Right lobe of liver (tissue), 6 donors: ENCODE measurements around the gene C1R. TPM values are rescaled to one million over a fixed set of nuclear protein-coding genes. Genes with fewer than 3 reads are reported as not detected.
"Not testable (repeated sequence)": the region's sequence is repeated elsewhere in the genome, so short reads cannot be mapped to it uniquely, and the experiment has no call there.

Experiments
- ATAC-seq, 4 donors: fragments of 200-7000 bp; cut with Tn5 transposase; one replicate each; pipeline ENCODE4 v1.9.1; 2020; ENCODE audit warnings: mild to moderate bottlenecking in 4 of 4, moderate library complexity in 4 of 4
- DNase-seq, 3 donors: peaks; one replicate each; pipeline ENCODE4 v3.0.0-alpha.2; 2020
- H3K27ac ChIP-seq, 3 donors: fragments of 200-600 bp; one replicate each; pipeline ENCODE4 v1.8.0; 2022
- H3K27me3 ChIP-seq, 2 donors: fragments of 200-600 bp; one replicate each; pipeline ENCODE4 v1.8.0; 2022
- H3K36me3 ChIP-seq, 4 donors: fragments of 200-600 bp; sonication (generic) in 1 of 4; one replicate each; pipeline versions ENCODE4 v1.5.1 to v1.8.0; 2017 to 2022; ENCODE audit warnings: control low read depth in 1 of 4
- H3K4me1 ChIP-seq, 4 donors: fragments of 200-600 bp; sonication (generic) in 1 of 4; one replicate each; pipeline versions ENCODE4 v1.5.1 to v1.8.0; 2017 to 2022; ENCODE audit warnings: control low read depth in 1 of 4
- H3K4me3 ChIP-seq, 3 donors: fragments of 200-600 bp; one replicate each; pipeline ENCODE4 v1.8.0; 2022
- H3K9me3 ChIP-seq, 4 donors: fragments of 200-600 bp; sonication (generic) in 1 of 4; one replicate each; pipeline versions ENCODE4 v1.5.1 to v1.8.0; 2017 to 2022; ENCODE audit warnings: control low read depth in 1 of 4
- CTCF ChIP-seq, 4 donors: fragments of 200-600 bp in 3 of 4; fragments of 450-650 bp in 1 of 4; IDR thresholded peaks; one replicate each; pipeline versions ENCODE4 v1.5.1 to v1.8.0; 2016 to 2022; ENCODE audit warnings: antibody characterized with exemption in 4 of 4, mild to moderate bottlenecking in 2 of 4
- POLR2A ChIP-seq: fragments of 450-650 bp; IDR thresholded peaks from one replicate; pipeline ENCODE4 v1.6.1; 2017; ENCODE audit warnings: antibody characterized with exemption, mild to moderate bottlenecking
- WGBS: methylation state at CpG from one replicate; pipeline ENCODE4 v1.1.6; 2018; ENCODE audit warnings: low coverage, low lambda C conversion rate; ENCODE audit not compliant: insufficient coverage; ENCODE audit errors: missing lambda C conversion rate; 5-methylcytosine and 5-hydroxymethylcytosine counted together
- intact Hi-C, 2 donors: fragments of 100-400 bp; cut with DNase I; formaldehyde crosslinking; loops; one replicate each; pipeline versions ENCODE4 v1.11.2 to v1.14.1; 2022
- total RNA-seq, 6 experiments: library from RNA; depleted of rRNA in 2 of 6; stranded (reverse); fragments of >200 nt in 2 of 6; fragmentation: NEBNext Ultra II Directional in 3 of 6; extraction: Animal tissue kit (Norgen Biotek cat#: 25700) in 3 of 6; gene quantifications; one replicate each; pipeline versions ENCODE4 v1.1.0 to v1.2.4, GENCODE V29; 2016 to 2023
- donor health status: DM: no; HTN: yes; CAD: no.
- donor health status: DM: no; HTN: no; CAD: no.
- donor health status: DM: no; HTN: no; CAD: no.
- donor health status: DM: no; HTN: yes; CAD: no.
- donor health status: DM: no; HTN: yes; CAD: no.

The C1R gene
- total RNA-seq, 6 experiments from 2014 or later: 1,157 to 2,557 (median 1,950) TPM

- DNase-seq (no peak), ATAC-seq (no peak)
- peaks cover 0 to 31% (median 8%) of the 10 kb centered on the region in 4 donors for H3K4me1 ChIP-seq
- peaks cover 0 to 13% (median 3%) of the 10 kb centered on the region in 4 donors for H3K36me3 ChIP-seq
- TF ChIP-seq CTCF (IDR thresholded peaks at IDR 0.05): no peak
- intact Hi-C loops: no loop called here
- 86% methylated on average over 9 of the region's 9 CpGs for WGBS
- no peaks in the 10 kb centered on the region for H3K27me3 ChIP-seq
- no peak overlapping the region for H3K4me3 ChIP-seq
- peak overlapping the region in 2 of 3 donors; percentile 87 to 97 for H3K27ac ChIP-seq
- H3K9me3 ChIP-seq: no peaks in the 10 kb centered on the region
These were observed 33.3 kb downstream of the C1R start for GRCh38 chr12:7058850-7059395.

DNA sequence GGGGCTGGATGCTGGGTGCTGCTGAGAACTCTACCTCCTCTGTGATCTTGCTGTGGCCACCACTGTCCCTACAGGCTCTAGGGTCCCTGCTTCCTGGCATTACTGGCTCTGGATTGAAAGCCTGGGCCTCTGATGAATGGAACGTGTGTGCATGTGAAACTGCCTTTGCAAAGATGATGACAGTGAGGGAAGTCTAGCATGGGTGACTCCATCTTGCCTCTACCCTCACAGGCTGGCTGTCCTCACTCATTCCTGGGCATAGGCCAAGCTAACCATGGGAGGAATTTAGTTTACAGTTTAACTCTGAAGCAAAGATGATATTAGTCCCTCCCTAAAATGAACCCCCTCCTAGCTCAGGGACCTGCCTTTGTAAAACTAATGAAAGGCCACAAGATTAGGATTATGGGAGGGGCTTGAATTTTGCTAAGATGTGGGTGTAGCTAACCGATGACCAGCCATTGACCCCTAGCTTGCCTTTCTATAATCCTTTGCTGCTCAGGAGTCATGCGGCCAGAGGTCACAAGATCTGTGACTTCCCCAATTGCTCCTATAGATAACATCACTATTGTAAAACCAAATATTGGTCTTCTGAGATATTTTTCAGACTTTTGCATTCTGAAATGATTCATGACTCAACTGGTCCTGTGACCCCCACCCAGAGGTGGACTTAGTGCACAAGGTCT is 33.9 kb downstream of the C1R start:
- no peaks in the 10 kb centered on the region for H3K9me3 ChIP-seq
- H3K27me3 ChIP-seq: no peaks in the 10 kb centered on the region
- H3K27ac ChIP-seq: peak overlapping the region in 2 of 3 donors; percentile 87 to 97
- no peak for DNase-seq
- no peak overlapping the region for H3K4me3 ChIP-seq
- no peak for TF ChIP-seq POLR2A
- TF ChIP-seq CTCF (IDR thresholded peaks at IDR 0.05): no peak
- 46% methylated on average over 2 of the region's 3 CpGs for WGBS
- H3K4me1 ChIP-seq: peaks cover 0 to 25% (median 8%) of the 10 kb centered on the region in 4 donors
- peaks cover 0 to 7% (median 3%) of the 10 kb centered on the region in 4 donors for H3K36me3 ChIP-seq
- intact Hi-C loops: no loop called here
- ATAC-seq: no peak

- H3K4me3 ChIP-seq, intact Hi-C loops: not testable (repeated sequence)
These were observed 36.5 kb downstream of the C1R start for GRCh38 chr12:7055736-7056135.

DNA sequence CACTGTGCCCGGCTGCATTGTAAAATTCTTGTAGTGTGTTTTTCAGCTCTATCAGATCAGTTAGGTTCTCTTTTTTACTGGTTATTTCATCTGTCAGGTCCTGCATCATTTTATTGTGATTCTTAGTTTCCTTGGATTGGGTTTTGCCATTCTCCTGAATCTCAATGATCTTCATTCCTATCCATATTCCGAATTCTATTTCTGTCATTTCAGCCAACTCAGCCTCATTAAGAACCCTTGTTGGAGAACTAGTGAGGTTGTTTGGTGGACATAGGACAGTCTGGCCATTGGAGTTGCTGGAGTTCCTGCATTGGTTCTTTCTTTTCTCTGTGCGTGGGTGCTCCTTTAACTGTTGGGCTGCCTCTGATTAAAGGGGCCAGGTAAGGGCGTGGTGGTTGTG is 37.3 kb downstream of the C1R start:
- TF ChIP-seq POLR2A (no peak), CTCF (IDR thresholded peaks at IDR 0.05) (no peak)
- ATAC-seq (no peak), DNase-seq (no peak)
- H3K4me1 ChIP-seq: peaks cover 0 to 19% (median 7%) of the 10 kb centered on the region in 4 donors
- whole genome bisulfite sequencing: 96% methylated on average over 4 of the region's 4 CpGs
- H3K27me3 ChIP-seq: no peaks in the 10 kb centered on the region
- no peaks in the 10 kb centered on the region for H3K9me3 ChIP-seq
- intact Hi-C loops: no loop called here
- H3K4me3 ChIP-seq: no peak overlapping the region
- H3K27ac ChIP-seq: no peak overlapping the region
- no peaks in the 10 kb centered on the region for H3K36me3 ChIP-seq

More at GRCh38 chr12:7055736-7056135, 36.5 kb downstream of the C1R start:
- H3K9me3 ChIP-seq, H3K27me3 ChIP-seq, DNase-seq, H3K27ac ChIP-seq, ATAC-seq, H3K36me3 ChIP-seq: not testable (repeated sequence)
- WGBS: 91% methylated on average over 2 of the region's 2 CpGs
- peaks cover 0 to 19% (median 8%) of the 10 kb centered on the region in 4 donors for H3K4me1 ChIP-seq

GRCh38 chr12:7049973-7050372 is 42.3 kb downstream of the C1R start:
- H3K4me3 ChIP-seq, H3K9me3 ChIP-seq, H3K36me3 ChIP-seq, H3K27me3 ChIP-seq, H3K27ac ChIP-seq, ATAC-seq, H3K4me1 ChIP-seq, intact Hi-C loops, DNase-seq: not testable (repeated sequence)
- 87% methylated on average over 3 of the region's 3 CpGs for WGBS

- H3K27me3 ChIP-seq, H3K9me3 ChIP-seq, intact Hi-C loops, DNase-seq, H3K36me3 ChIP-seq, H3K27ac ChIP-seq, H3K4me1 ChIP-seq, H3K4me3 ChIP-seq, ATAC-seq: not testable (repeated sequence)
- 93% methylated on average over 3 of the region's 10 CpGs for WGBS
These were observed 42.7 kb downstream of the C1R start for GRCh38 chr12:7049445-7049951.
